Ishikawa (cell line): Measurements from ENCODE around the gene SLC46A3.

Experiments used
- CEBPB ChIP-seq: IDR thresholded peaks from 2 replicates; pipeline ENCODE4 v1.6.1; 2012
- CREB1 ChIP-seq: IDR thresholded peaks from 2 replicates; pipeline ENCODE4 v1.6.1; 2012; ENCODE audit warnings: low read depth
- MAX ChIP-seq: IDR thresholded peaks from 2 replicates; pipeline ENCODE4 v1.6.1; 2012
- RAD21 ChIP-seq: IDR thresholded peaks from 2 replicates; pipeline ENCODE4 v1.6.1; 2012; ENCODE audit warnings: low read depth
- REST ChIP-seq: IDR thresholded peaks from 2 replicates; pipeline ENCODE4 v1.6.1; 2012; ENCODE audit warnings: low read depth, mild to moderate bottlenecking
- TAF1 ChIP-seq: IDR thresholded peaks from 2 replicates; pipeline ENCODE4 v1.6.1; 2012; ENCODE audit warnings: low read depth, mild to moderate bottlenecking
- TCF12 ChIP-seq: IDR thresholded peaks from 2 replicates; pipeline ENCODE4 v1.6.1; 2012; ENCODE audit warnings: low read depth
- USF1 ChIP-seq: IDR thresholded peaks from 2 replicates; pipeline ENCODE4 v1.6.1; 2012

GRCh38 chr13:28650284-28650683 lies 68.5 kb downstream of the SLC46A3 start:
- TF ChIP-seq RAD21 (no peak), TAF1 (no peak), TCF12 (no peak), REST (no peak), CREB1 (no peak), USF1 (no peak), MAX (no peak), CEBPB (no peak)
